GM20431 (cell line): ENCODE results near the gene SERPINA1.

Source experiments
- in situ Hi-C: fragments of 300-500 bp; cut with MseI, MboI; formaldehyde crosslinking; loops from one replicate; pipeline ENCODE4 v1.15.0; 2020; ENCODE audit warnings: low sequenced_read_pairs; ENCODE audit not compliant: unreplicated experiment

Gene SERPINA1

DNA sequence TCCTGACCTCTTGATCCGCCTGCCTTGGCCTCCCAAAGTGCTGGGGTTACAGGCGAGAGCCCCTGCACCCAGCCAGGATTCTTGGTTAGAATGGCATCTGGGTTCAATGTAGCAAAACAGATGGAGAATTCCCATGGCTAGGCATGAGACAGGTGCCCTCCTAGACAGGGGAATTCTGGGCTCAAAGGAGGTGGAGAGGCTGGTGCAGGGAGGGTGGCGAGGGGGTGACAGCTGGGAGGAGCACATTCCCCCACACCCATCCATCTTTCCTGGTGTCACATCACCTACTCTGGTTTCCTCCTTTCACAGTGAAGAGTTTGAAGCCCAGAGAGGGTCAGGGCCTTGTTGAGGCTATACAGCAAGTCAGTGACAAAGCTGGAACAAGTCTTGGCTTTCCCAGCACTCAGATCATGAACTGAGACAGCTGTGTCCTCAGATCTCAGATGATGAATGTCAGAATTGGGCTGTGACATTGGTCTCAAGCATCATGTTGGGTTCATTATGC lies 2.8 kb downstream of the SERPINA1 start:
- in situ Hi-C loops = no loop called here

DNA sequence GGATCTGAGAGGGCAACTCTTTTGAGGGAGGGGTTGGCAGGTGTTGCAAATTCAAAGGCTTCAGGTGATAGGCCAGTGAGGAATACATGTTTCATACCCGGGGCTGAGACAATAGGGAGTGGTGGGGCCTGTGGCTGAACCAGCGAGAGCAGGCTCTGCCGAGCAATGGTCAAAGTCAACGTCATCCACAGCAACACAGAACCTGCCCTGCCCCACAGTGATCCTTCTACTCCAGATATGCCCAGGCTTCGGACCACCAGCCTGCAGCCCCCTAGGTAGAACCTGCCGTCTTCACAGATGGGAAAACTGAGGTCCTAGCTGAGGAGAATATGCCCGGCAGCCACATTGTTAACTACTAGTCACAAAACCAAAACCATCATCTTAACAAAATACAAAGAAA lies 4.1 kb downstream of the SERPINA1 start:
- in situ Hi-C loops = no loop called here

DNA sequence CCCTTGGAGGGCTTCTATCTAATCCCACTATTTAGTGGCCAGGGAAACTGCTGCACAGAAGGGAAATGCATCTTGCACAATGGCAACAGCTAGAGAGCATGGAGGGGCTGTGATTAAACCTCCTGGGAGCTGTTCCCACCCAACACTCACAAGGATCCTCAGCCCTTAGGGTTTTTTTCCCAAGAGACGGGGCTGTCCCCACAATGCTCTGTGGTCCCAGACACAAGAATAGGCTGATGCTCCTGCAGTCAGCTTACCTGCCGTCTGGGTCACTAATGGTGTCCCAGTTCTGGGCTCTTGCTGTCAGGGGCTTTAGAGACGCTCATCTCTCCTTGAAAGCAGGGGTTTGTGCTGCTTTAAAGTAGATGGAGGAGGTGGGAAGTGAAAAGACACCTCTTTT lies 4.6 kb downstream of the SERPINA1 start:
- in situ Hi-C loops = no loop called here

DNA sequence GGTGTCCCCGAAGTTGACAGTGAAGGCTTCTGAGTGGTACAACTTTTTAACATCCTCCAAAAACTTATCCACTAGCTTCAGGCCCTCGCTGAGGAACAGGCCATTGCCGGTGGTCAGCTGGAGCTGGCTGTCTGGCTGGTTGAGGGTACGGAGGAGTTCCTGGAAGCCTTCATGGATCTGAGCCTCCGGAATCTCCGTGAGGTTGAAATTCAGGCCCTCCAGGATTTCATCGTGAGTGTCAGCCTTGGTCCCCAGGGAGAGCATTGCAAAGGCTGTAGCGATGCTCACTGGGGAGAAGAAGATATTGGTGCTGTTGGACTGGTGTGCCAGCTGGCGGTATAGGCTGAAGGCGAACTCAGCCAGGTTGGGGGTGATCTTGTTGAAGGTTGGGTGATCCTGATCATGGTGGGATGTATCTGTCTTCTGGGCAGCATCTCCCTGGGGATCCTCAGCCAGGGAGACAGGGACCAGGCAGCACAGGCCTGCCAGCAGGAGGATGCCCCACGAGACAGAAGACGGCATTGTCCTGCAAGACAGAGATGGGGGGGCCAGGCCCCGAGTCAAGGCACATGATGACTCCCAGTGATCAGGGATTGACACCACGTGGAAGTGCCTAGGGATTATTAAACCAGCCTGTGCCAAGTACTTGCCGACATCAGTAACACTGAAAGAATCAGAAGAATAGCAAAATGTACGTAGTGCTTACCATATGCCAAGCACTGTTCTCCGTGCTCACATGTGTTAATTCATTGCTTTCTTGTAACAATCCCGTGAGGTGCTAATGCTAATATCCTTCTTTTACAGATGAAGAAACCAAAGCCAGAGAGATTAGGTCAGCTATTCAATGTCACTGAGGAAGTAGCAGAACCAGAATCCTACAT lies 5.4 kb downstream of the SERPINA1 start:
- in situ Hi-C loops = no loop called here

DNA sequence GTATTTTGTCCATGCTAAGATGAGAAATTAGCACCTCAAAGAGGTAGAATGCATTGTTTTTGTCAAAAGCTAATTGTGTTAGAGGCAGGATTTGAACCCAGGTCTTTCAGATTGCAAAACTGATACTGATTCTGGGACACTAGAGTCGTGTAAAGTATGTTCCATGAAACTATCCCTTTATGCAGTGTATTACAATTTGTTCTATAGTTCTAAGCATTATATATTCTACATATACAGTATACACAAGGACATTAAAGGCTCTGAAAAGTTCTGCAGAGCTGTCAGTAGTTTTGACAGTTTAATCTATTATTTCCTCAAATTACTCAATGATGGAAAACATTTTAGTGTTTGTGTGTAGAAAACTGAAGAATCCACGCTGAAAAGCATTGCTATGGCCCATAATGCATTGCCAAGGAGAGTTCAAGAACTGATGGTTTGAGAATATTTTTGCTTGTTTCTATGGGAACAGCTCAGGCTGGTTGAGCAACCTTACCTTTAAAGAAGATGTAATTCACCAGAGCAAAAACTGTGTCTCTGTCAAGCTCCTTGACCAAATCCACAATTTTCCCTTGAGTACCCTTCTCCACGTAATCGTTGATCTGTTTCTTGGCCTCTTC lies 6.2 kb downstream of the SERPINA1 start:
- in situ Hi-C loops = no loop called here

DNA sequence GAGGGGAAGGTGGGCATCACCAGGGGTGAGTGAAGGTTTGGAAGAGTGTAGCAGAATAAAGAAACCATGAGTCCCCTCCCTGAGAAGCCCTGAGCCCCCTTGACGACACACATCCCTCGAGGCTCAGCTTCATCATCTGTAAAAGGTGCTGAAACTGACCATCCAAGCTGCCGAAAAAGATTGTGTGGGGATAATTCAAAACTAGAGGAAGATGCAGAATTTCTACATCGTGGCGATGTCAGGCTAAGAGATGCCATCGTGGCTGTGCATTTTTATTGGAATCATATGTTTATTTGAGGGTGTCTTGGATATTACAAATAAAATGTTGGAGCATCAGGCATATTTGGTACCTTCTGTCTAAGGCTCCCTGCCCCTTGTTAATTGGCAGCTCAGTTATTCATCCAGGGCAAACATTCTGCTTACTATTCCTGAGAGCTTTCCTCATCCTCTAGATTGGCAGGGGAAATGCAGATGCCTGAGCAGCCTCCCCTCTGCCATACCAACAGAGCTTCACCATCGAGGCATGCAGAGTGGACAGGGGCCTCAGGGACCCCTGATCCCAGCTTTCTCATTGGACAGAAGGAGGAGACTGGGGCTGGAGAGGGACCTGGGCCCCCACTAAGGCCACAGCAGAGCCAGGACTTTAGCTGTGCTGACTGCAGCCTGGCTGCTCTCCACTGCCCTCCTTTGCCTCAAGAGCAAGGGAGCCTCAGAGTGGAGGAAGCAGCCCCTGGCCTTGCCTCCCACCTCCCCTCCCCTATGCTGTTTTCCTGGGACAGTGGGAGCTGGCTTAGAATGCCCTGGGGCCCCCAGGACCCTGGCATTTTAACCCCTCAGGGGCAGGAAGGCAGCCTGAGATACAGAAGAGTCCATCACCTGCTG lies 7.0 kb downstream of the SERPINA1 start:
- in situ Hi-C loops = no loop called here

DNA sequence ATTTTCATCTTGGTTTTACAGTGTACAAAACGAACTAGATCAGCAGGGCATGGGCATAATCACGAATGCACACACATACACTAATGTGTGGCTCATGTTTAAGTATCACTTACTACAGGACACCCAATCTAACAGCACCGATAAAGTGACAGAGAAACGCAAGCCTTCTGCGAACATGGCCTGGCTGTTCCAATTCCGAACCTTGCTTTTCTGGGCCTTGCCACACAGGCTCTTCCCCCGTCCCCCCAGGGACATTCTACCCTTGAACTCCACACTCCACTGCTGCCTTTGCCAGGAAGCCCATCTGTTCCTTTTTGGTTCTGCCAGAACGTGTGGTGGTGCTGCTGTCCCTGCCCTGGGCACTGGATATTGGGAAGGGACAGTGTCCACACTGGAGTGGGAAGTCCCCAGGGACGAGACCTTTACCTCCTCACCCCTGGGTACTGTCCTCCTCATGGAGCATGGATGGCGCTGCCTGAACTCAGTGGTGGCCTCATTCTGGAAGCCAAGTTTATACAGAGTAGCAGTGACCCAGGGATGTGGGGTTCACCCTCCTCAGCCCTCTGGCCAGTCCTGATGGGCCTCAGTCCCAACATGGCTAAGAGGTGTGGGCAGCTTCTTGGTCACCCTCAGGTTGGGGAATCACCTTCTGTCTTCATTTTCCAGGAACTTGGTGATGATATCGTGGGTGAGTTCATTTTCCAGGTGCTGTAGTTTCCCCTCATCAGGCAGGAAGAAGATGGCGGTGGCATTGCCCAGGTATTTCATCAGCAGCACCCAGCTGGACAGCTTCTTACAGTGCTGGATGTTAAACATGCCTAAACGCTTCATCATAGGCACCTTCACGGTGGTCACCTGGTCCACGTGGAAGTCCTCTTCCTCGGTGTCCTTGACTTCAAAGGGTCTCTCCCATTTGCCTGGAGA lies 7.9 kb downstream of the SERPINA1 start:
- in situ Hi-C loops = no loop called here

DNA sequence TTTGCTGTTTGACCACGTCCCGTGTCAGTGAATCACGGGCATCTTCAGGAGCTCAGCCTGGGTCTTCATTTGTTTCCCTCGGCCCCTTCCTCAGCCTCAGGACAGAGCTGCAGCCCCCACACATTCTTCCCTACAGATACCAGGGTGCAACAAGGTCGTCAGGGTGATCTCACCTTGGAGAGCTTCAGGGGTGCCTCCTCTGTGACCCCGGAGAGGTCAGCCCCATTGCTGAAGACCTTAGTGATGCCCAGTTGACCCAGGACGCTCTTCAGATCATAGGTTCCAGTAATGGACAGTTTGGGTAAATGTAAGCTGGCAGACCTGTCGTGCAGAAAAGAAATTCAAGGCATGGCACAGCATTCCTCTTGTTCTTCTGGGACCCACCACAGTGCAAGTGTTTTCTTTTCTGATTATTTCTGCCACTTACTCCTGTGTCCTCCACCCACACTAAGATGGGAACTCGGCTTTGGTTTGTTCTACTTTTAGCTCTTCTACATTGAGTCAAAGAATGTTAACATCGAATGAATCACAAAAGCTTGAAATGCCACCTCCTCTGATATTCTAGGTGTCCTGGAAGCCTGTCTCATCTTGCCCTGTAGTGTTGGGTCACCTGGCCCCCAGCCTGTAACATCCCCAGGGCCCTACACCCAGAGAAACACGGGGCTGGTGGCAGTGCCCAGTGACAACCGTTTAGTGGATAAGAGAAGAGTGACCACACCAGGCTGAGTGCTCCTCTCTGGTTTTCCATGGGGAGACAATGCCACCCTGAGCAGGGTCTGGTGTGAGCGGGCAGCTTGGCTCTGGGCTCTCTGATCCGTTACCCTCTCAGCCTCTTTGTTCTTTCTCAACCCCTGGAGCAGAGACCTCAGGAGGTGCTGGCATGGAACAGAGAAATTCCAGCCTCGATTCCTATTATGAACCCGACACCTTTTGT lies 8.8 kb downstream of the SERPINA1 start:
- in situ Hi-C loops = no loop called here

DNA sequence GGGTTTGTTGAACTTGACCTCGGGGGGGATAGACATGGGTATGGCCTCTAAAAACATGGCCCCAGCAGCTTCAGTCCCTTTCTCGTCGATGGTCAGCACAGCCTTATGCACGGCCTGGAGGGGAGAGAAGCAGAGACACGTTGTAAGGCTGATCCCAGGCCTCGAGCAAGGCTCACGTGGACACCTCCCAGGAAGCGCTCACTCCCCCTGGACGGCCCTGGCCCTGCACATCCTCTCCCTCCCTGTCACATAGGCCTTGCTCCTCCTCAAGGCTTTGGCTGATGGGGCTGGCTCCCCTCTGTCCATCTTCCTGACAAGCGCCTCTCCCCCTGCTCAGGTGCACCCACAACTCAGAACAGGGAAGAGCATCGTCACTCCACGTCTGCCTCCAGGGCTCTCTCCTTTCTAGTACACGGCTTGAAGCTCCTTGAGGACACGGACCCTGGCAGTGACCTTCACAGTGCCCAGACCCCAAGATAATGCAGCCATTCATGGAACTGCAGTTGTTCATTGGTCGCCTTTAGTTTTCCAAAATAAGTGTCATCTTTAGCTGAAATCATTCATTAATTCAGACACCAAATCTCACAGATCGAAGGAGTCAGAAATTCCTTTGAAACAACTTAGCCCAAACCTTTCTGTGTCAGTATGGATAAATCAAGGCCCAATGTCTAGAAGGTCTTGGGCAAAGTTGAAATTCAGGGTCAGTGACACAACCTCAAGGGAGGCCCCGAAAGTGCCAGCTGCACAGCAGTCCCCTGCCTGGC lies 9.7 kb downstream of the SERPINA1 start:
- in situ Hi-C loops = no loop called here

DNA sequence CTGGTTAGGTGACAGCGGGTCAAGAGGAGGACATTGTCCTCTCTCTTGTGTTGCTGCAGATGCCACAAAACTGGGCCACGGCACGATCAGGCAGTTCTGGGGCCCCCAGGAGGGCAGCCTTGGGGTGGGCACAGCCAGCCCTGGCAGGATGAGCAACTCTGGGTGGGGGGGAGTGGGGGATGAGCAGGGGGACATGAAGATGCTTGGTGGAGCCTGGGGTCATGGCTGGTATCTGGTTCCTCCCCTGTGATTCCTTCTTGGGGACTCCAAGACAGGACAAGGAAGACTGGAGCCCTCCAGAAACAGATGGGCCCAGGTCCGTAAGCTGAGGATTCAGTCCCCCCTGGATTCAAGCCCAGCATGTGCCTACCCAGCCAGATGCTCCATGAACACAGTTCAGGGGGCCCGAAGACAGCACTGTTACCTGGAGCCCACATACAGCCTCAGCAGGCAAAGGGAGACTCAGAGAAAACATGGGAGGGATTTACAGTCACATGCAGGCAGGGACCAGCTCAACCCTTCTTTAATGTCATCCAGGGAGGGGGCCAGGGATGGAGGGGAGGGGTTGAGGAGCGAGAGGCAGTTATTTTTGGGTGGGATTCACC lies 10.4 kb downstream of the SERPINA1 start:
- in situ Hi-C loops = no loop called here

DNA sequence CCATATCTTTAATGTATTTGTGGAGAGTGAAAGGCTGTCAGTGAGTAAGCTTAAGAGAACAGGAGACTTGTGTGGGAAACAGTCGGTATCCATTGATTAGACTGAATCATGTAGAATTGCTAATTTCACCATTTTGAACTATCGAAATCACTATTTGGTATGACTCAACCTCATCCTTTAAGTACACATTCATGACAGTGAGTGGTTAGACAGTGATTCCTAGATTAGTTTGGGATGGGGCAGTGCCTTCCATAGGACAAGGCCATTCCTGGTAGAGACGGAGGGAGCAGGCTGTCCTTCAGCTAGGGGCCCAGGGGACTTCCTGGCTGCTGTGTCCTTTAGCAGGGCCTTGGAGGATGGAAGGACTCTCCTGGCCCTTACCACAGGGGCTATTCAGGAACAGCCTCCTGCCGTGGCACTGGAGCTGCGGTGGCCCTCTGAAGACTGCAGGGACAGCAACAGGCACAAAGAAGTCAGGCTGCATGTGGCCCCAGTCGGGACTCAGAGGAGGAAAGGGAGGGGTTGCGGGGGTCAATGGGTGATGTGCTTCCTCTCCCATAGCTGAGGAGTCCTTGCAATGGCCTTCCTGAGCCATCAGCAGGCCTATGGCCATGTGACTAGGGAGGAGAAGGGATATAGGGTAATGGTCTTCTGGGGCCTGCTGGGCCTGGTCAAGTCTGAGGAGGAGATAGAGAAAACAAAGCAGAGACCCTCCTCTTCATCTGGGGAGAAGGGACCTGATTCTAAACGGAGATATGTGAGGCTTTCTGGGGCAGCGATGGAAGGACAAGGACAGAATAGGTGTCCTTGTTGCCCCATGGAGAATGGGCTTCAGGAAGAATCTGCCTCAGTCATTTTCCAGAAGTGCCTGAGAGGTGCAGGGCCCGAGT lies 11.2 kb downstream of the SERPINA1 start:
- in situ Hi-C loops = no loop called here

DNA sequence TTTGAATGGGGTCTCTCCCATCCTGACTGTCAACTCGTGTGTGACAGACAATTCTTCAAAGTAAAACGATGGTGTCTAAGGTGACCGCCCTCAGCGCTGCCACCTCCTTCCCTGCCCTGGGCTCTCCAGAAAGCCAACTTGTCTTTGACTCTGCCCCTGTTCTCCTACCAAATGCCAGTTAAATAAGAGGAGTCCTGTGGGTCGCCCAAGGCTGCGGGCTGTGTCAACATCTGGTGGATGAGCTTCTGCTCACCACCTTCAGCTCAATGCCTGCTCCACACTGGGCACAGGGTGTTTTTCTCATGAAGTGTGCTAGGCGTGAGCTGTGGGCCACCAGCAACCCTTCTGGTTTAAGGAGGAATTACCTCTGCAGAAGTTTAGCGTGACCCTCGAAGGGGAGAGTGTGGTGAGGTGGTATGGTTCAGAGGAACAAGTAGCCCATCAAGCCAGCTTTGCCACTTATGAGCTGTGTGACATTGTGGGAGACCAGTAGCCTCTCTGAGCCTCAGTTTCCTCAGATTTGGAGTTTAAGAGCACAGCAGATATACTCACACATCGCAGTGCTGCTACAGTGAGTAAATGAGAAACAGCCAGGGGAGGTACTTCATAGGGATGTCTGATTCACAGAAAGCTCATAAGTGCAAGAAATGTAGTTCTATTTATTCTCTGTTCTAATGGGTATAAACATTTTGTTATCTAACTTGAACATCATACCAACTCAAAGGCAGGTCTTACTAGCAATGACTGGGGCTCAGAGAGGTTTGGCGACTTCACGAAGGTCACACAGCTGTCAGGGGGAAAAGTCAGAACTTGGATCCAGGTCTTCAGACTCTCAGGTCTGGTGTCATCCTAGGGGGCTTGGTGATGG lies 12.1 kb downstream of the SERPINA1 start:
- in situ Hi-C loops = no loop called here

DNA sequence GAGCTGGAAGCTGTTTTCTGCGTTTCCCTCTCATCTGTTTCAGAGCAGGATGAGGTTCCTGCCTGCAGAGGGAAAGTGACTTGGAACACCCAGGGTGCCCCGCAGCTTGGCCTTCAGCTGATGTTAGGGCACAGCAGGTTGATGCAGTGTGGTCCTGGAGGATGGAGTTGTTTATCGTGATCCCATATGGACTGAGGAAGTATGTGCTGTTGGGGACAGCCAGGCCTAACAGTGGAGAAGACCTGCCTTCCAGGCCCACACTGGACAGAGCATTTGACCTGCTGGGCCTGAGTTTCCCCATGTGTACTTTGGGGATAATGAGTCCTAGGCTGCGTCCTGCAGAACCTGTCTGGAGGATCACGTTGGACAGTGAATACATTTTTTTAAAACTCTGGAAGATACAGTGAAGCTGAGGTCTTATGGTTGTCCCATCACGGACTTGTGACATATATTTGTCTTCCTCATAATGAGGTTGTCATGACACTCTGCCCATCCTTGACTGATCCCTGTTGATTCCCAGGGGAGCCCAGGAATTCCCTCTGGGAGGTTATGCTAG lies 12.8 kb downstream of the SERPINA1 start:
- in situ Hi-C loops = no loop called here

DNA sequence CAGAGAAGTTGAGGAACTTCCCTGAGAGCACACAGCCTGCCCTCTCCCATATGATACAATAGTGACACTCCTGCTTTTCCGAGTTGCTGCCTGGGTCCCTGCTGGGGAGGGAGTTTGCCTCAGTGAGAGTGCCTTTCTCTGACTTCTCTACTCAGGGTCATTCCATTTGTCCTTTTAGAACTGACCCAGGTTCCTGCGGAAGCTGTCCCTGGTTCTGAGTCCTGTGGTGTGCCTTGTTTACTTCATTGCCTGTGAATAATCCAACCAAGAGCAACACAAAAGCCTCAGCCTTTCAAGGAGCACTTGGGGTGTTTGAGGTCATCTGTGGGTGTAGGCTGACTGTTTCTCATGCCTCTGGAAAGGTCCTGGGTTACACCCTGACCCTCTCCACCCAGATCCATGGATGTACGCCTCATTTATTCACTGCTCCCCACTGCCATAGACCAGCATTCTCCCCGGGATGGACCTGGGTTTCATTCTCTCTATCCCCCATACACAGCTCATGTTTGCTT lies 13.6 kb downstream of the SERPINA1 start:
- in situ Hi-C loops = no loop called here

DNA sequence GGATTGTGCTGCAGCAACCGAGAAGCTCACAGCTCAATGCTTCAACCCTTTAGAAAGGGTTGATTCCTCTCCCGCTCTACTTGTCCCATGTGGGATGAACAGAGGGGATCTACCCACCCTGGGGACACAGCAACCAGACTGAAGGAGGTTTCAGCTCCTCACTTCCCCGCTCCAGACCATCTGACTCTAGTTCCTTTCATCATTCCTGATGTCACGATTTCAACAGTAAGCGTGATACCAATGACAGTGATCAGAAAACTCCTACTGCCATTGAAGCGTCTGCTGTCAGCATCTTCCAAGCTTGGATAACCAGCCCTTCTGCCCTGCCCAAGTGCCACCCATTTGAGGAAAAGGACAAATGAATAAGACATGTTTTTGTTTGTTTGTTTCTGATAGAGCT lies 14.3 kb downstream of the SERPINA1 start:
- in situ Hi-C loops = no loop called here
